Activated CD8-positive, alpha-beta memory T cell treated with anti-CD3 and anti-CD28 coated beads for 36 hours (primary cell): ENCODE data around the gene ANKLE2. TPM values are rescaled to one million over a fixed set of nuclear protein-coding genes. Genes with fewer than 3 reads are reported as not detected.
"Not testable (repeated sequence)": the region's sequence is repeated elsewhere in the genome, so short reads cannot be mapped to it uniquely, and the experiment has no call there.

ENCODE experiments used
- CTCF ChIA-PET: fragments of 350-600 bp; sonication (Branson Sonifier 250); formaldehyde crosslinking; loops from one replicate; lab custom pipeline; 2021; ENCODE audit warnings: antibody characterized with exemption; lab: Charles Lee
- POLR2A ChIA-PET: fragments of 350-600 bp; sonication (Branson Sonifier 250); formaldehyde crosslinking; loops from one replicate; lab custom pipeline; 2021; ENCODE audit warnings: antibody characterized with exemption; lab: Charles Lee
- total RNA-seq, 2 experiments: library from RNA; stranded (reverse); gene quantifications; one replicate each; pipeline ENCODE4 v1.2.3, GENCODE V29; 2021

ANKLE2 gene
- 100 to 1,000 TPM; 117 to 119 TPM for total RNA-seq

DNA sequence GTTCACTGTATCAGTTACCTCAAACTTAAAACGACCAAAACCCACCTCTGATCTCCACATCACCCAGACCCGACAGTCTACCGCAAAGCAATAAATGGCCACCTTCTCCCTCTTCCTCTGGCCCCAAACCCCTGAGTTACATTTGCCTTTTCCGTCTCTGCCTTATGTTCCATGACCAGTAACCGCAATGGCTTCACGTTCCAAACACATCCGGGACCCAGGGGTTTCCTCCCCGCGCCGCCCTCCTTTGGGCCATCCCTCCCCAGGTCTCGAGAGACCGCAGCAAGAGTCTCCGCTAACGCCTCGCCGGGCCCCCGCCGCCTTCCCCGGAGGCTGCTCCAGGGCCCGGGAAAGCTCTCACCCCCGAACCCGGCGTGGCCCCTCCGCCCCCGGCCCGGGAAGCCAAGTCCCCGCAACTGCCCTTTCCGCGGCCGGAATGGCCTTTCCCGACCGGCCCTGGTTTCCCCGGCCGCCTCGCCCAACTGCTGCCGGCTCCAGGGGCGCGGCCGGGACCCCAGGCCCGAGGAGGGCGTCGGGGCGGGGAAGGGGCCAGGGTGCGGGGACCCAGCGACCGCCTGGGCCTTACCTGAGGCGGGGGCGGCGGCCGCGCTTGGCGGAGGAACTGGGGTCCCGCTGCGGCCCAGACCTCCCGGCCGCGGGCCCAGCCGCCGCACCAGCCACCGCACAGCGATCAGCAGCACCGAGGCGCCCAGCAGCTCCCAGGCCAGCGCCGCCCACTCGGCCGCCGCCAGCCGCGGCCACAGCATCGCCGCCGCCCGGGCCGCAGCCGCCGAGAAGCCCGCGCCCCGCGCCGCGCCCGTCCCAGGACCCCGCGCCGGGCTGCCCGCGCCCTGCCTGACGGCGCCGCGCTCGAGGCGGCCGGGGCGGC, at the start of gene ANKLE2:
Gene ANKLE2, minus strand, starts transcription at position 801 of the 889 bp plus-strand sequence. Its CDS starts 34 bp downstream, at position 767.
- POLR2A ChIA-PET: interaction anchor here (0.5 to 1.4 kb wide), 2 partner anchors 73 to 154 kb away, joined by 3 read pairs; no protein-coding TSS in a partner anchor
- CTCF ChIA-PET: interaction anchor here (1.6 kb wide), 1 partner anchor 67 kb away, joined by 4 read pairs; the partner anchor contains the start of gene GOLGA3

DNA sequence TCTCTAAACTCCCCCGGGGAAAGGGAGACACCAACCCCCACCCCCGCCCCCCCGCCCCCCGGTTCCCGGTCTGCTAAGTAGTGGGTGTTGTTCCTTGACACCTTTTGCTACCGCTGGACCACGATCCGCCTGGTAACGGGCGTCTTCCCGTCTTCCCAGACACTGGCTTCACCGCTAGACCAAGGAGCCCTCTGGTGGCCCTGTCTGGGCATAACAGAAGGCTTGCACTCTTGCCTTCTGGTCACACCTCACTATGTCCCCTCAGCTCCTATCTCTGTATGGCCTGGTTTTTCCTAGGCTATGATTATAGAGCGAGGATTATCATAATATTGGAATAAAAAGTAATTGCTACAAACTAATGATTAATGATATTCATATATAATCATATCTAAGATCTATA, 47.8 kb upstream of the ANKLE2 start:
- CTCF ChIA-PET, POLR2A ChIA-PET: not testable (repeated sequence)

DNA sequence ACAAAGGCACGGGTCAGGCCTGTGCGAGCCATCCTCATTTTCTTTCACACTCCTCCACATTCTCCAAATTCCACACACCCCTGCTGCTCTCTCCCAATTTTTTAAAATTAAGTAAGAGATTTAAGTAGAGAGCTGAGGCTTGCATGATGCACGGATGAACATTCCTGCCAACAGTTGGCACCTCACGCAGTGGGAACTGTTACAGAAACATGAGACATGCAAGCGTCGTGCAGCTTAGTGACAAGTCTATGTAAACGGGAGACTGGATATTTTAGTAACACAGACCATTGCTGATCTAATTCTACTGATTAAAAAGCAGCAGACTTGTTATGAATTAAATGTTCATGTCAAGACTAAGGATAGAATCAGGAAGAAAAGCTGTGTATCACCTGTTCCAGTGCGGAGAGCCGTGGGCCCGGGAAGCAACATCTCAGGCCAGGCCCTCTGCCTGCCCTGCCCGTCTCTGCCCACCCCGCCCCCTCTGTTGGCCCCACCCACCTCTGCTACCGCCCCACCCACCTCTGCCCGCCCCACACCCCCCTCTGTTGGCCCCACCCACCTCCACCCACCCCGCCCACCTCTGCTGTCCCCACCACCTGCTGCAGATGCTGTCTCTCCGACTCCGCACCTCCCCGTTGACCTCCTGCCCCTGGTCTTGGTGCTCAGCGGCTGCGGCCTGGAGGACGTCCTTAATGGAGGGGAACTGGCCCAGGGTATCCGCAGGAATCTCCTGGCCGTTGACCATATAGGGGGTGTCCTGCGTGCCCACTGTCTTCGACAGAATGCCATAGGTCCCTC, 45.9 kb upstream of the ANKLE2 start:
- ChIA-PET CTCF (no interaction called here), POLR2A (no interaction called here)

DNA sequence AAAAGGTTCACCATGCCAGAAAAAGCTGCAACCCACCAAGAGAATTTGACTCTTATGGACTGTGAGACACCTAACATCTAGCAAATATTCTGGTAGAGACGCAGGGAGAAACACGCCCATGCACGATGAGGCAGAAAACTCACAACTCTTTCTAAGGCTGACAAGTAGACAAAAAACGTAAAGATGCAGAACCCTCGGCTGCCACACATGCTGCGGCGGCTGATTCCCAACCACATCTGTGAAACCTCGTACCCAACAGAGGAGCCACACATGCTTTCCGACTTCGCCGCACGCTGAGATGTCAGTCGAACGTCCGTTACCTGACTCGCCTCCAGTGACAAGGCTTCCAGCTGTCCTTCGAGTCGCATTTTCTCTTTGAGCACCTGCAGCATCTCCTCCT, 45.2 kb upstream of the ANKLE2 start:
- POLR2A ChIA-PET: no interaction called here
- CTCF ChIA-PET: no interaction called here

DNA sequence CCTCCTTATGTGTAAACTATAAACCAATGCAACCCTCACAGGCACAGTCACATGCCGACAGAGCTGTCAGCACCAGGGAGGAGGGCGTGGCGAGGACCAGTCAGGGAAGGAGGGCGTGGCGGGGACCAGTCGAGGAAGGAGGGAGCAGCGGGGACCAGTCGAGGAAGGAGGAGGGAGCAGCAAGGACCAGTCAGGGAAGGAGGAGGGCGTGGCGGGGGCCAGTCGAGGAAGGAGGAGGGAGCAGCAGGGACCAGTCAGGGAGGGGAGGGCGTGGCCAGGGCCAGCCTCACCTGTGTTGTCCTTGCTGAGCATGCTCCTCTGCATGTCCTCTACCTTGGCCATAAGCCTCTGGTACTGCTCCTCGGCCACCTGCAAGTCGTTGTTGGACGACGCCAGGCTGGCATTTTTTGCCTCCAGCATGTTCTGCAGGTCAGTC, 42.8 kb upstream of the ANKLE2 start:
- CTCF ChIA-PET: no interaction called here
- POLR2A ChIA-PET: no interaction called here

DNA sequence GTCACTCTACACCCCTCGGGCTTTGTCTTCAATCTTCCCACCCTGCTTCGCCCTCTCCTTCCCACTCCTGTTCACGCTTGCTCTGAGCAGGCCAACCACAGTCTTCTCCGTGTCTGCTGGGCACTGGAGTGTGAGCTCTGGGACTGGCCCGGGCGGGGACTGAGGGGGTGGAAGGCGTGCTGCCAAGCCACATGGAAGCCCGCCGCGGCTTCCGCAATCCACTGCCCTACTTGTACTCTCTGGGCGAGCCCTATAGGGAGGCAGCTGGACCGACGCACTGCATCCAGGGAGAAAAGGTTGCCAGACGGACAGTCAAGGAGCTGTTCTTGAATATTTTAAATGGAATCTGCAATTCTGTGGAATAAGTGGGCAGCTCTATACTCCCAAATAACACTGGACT, 42.3 kb upstream of the ANKLE2 start:
- POLR2A ChIA-PET: no interaction called here
- CTCF ChIA-PET: no interaction called here

DNA sequence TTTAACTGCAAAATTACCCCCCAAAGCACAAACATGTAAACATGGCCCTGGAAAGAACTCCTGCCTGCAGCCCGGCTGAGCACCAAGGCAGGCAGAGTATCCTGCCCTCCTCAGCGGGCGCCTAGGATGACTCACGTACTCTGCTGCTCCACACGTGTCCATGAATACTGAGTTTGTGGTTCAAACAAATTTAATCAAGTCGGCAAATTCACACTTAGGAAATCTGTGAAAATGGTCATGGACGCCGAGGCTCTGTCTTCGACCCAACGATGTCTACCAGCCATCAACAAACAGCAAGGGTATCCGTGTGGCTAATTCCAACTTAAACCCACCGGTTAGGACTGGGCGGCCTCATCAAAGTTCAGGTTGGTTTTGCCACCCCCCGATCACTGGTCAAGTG, 41.5 kb upstream of the ANKLE2 start:
- POLR2A ChIA-PET: no interaction called here
- CTCF ChIA-PET: no interaction called here

DNA sequence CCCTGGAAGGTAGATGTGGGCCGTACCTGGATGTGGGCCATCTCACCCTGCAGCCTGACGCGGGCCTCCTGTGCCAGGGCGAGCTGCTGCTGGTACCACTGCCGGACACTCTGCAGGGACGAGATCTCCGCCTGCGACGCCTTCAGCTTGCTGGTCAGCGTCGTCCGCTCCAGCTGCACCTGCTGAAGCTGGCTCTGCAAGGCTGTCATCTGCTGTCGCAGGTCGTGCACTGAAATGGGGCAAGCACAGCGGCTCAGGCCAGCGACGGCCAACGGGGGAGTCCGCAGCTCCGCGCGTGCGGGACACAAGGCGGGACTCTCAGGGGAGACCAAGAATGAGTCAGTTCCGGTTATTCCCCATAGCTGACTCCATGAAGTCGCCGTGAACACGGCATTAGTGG, 40.1 kb upstream of the ANKLE2 start:
- ChIA-PET POLR2A (no interaction called here), CTCF (no interaction called here)

DNA sequence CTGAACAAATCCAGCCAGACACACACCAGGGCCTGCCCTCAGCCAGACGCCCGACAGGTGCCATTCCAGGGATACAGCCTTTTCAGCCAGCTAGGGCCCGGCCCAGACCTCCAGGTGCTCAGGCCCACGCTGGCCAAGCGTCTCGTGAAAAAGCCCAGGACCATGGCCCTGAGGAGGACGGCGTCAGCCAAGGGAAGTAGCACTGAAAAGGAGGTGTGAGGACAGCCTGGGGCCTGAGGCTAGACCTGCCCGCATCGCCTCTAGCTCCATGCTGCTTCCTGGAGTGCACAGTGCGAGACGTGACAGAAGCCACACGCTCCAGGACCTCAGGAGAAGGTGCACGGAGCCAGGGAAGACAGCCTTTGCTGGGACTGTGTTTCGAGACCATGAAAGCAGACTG, 37.2 kb upstream of the ANKLE2 start:
- ChIA-PET POLR2A (no interaction called here), CTCF (no interaction called here)

DNA sequence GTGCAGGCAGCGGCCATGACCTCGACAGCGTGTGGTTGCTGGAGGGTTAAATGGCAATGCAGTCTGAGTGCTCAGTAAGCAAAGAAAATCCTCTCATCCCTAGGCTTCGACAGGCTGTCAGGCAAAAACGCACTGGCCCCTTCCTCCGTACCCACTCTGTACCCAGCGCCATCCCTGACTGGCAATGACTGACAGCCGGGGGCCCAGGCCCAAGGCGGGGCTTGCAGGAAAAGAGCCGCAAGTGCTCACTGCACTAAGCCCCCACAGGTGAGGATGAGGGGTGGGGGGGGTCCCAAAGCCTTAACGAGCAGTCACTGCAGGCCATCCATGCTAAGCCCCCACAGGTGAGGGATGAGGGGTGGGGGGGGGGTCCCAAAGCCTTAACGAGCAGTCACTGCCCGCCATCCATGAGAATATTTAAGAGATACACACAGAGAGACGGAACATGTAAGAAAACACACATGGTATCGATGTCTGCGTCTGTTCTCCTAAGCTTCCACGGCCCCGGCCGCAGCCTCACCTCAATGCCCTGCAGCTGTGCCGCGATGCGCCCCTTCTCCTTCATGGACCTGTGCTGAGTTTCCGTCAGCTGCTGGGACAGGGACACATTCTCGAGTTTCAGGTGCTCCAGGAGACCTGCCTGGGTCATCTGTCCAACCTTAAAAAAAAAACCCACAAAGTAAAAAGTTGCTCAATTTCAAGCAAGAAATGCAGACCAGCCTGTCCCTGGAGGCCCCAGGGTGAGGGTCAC, 36.4 kb upstream of the ANKLE2 start:
- ChIA-PET CTCF (no interaction called here), POLR2A (no interaction called here)

DNA sequence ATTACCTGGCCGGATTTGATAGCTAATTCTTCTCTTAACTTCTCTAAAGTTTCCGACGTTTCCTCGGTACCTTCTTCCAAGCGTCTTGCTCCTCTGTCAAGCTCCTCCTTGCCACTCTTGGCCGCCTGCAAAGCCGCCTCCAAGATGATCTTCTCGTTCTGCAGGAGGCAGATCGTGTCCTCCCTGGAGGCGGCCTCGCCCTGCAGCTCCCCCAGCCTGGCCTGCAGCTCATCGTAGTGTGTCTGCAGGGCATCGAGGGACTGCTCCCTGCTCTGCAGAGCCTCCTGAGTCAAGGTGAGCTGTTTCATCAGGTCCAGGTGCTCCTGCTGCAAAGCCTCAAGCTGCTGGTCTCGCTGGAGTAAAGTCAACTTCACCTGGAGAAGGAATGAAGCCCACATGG, 34.2 kb upstream of the ANKLE2 start:
- ChIA-PET CTCF (no interaction called here), POLR2A (no interaction called here)

DNA sequence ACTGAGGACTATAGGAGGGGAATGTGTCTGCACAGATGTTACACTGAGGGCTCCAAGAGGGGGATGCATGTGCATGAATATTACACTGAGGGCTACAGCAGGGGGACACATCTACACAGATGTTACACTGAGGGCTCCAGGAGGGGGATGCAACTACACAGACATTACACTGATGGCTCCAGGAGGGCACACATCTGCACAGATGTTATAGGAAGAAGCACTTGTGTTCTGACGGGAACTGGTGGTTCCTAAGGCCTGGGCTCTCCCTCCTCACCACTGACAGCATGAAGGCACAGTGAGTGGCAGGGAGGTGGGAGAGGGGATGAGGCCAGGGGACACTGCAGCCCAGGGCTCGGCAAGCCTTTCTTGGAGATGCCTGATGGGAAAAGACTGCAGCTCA, 30.3 kb upstream of the ANKLE2 start:
- POLR2A ChIA-PET, CTCF ChIA-PET: not testable (repeated sequence)

DNA sequence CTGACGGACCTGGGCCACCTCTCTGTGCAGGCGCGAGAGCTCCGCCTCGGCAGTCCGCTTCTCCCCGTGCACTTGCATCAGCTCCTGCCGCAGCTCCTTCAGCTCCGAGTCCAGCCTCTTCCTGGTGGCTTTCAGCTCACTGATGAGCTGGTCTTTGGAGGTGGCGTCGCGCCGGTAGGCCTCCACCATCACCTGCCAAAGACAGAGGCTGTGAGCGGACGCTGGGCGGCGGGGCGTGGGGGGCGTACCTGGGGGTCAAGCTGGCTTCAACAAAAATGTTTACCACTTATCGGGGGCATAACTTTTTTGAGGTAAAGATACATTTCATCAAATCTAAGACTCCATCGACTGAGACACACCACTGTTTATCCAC, 27.5 kb upstream of the ANKLE2 start:
- POLR2A ChIA-PET: no interaction called here
- CTCF ChIA-PET: no interaction called here

DNA sequence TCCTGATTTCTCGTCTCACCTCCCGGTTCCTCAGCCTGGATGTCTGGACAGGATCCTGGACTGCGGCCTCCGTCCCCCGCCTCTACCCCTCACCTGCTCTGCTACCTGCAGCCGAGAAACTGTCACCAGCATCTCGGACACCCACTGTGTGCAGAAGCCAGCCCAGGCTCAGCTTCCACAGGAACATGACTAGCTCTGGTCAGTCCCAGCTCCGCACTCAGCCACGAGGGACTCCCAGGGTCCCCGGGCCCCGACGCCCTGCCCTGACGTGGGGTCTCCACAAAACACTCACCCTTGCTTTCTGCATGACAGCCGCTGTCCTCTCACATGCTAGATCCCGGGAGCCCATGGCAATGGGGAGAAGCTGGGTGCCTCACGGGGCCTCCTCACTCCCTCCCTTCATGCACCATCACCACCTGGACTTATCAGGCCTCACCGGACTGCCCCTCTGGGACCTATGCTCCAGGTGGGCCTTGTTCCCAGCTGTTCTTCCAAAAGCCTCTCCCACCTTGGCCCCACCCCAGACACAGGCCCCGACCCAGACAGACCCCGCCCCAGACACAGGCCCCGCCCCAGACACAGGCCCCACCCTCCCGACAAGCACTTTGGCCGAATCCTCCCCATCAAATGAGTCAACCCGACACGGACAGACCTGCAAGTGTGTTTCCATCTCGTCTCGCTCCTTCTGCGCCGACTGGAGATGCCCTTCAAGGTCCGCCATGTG, 26.9 kb upstream of the ANKLE2 start:
- POLR2A ChIA-PET: no interaction called here
- CTCF ChIA-PET: no interaction called here

DNA sequence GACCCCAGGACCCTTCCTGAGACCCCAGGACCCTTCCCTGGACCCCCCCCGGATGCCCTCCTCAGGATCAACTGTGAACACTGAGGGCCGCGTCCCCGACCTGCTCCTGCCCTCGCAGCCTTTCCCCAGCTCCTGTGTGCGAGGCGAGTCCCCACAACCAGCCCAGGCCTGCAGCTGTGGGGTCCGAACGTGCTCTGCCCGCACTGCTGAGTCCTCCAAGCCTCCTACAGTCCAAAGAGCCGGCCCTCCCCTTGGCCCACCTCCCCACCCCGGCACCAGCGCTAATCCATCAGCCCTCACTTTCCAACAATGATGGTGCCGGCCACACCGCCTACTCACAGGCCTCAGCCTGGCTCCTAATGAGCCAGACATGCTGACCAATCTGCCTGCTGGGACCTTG, 26.2 kb upstream of the ANKLE2 start:
- POLR2A ChIA-PET: no interaction called here
- CTCF ChIA-PET: no interaction called here

DNA sequence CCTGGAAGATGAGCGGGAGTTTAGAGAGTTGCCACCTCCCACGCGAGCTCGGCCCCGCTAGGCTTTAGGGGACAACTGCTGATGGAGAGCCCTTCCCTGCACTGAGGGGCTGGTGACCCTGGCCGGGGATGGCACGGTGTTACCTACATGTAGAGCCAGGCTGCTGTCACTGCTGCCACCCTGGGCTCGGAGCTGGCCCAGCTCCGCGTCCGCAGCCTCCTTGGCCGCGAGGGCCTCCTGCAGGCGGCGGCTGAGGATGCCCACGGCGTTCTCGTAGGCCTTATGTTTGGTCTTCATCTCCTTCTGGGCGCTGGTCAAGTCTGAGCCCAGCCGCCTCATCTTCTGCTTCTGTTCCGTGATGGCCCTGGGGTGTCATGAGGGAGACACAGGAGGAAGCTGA, 24.6 kb upstream of the ANKLE2 start:
- CTCF ChIA-PET: no interaction called here
- POLR2A ChIA-PET: no interaction called here

DNA sequence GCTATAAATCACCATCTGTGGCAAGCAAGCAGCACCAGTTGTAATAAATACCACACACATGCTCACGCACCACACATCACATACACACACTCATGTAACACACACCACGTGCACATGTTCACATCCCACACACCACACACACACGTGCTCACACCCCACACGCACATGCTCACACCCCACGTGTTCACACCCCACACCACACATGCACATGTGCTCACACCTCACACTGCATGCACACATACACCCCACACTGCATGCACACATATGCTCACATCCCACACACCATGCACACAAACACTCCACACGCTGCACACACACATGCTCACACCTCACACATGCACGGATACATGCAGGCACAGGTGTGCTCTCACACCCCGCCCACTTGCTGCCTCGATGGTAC, 22.9 kb upstream of the ANKLE2 start:
- ChIA-PET POLR2A (no interaction called here), CTCF (no interaction called here)

DNA sequence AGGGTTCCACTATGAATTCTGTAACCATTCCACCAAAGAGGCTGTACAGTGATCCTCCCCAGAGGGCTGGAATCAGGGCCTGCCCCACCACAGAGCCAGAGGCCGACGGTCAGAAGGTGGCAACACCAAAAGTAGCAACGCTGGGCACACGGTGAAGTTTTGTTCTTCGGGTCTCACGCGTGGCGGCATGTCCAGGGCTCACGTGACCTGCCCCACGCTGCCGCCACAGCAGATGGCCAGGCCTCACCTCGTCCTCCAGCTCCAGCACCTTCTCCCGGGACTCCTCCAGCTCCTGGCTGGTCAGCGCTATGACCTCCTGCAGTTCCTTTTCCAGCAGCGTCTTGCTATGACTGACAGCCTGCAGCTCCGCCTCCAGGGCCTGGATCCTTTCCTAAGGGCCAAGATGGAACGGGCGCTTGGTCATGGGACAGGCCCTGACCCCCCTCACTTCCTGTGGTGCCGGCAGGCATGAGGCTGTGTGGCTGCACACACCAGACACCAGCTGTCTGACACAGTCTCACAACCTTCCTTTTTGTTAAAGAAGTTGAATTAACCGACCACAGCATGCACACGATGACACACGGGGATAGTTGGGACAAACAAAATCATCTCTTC, 22.4 kb upstream of the ANKLE2 start:
- ChIA-PET POLR2A (no interaction called here), CTCF (no interaction called here)

DNA sequence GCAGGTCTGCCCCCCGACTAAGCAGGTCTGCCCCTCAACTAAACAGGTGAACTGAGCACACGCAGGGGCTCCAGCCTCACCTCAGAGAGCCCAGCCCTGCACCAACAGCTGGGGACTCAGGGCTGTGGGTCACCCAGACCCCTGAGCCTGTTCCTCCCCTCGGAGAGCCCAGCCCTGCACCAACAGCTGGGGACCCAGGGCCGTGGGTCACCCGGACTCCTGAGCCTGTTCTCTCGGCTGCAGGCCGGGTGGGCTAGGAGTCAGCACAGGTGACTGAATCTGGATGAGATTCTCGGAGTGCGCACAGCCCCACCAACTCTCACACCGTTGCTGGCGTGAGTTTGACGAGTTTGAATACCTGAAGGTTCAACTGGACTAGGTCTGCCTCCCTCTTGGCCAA, 20.3 kb upstream of the ANKLE2 start:
- CTCF ChIA-PET: interaction anchor here (0.6 kb wide), 1 partner anchor 15 kb away, joined by 3 read pairs; no protein-coding TSS in a partner anchor
- POLR2A ChIA-PET: interaction anchor here (0.6 kb wide), 1 partner anchor 106 kb away, joined by 8 read pairs; the partner anchor contains the start of gene CHFR
